Heart left ventricle (tissue), 16 donors: Measurements from ENCODE around the gene SUPT3H. TPM values are rescaled to one million over a fixed set of nuclear protein-coding genes. Genes with fewer than 3 reads are reported as not detected.

ENCODE experiments used
- ATAC-seq, 4 donors: fragments of 200-7000 bp; cut with Tn5 transposase; one replicate each; pipeline ENCODE4 v1.9.1; 2020 to 2022; ENCODE audit warnings: moderate library complexity in 4 of 4, mild to moderate bottlenecking in 3 of 4, moderate number of reproducible peaks in 1 of 4
- DNase-seq, 5 donors: peaks; one replicate each; pipeline ENCODE4 v3.0.0-alpha.2; 2020
- H3K27ac ChIP-seq, 12 donors: fragments of 200-600 bp; sonication (generic) in 4 of 12; one replicate each; pipeline versions ENCODE4 v1.5.0 to v1.8.0; 2016 to 2022; ENCODE audit warnings: mild to moderate bottlenecking in 2 of 12
- H3K27me3 ChIP-seq, 9 donors: fragments of 200-600 bp; sonication (generic) in 2 of 9; one replicate each; pipeline versions ENCODE4 v1.5.1 to v1.8.0; 2016 to 2022; ENCODE audit warnings: mild to moderate bottlenecking in 3 of 9
- H3K36me3 ChIP-seq, 9 donors: fragments of 200-600 bp; sonication (generic) in 2 of 9; one replicate each; pipeline versions ENCODE4 v1.5.0 to v1.8.0; 2018 to 2022; ENCODE audit warnings: mild to moderate bottlenecking in 2 of 9
- H3K4me1 ChIP-seq, 12 donors: fragments of 200-600 bp; sonication (generic) in 4 of 12; one replicate each; pipeline versions ENCODE4 v1.5.0 to v1.8.0; 2016 to 2022; ENCODE audit warnings: mild to moderate bottlenecking in 3 of 12
- H3K4me3 ChIP-seq, 12 donors: fragments of 200-600 bp; sonication (generic) in 4 of 12; one replicate each; pipeline versions ENCODE4 v1.5.0 to v1.8.0; 2017 to 2022; ENCODE audit warnings: mild to moderate bottlenecking in 9 of 12, moderate library complexity in 4 of 12
- H3K9me3 ChIP-seq, 12 donors: fragments of 200-600 bp; sonication (generic) in 4 of 12; one replicate each; pipeline versions ENCODE4 v1.5.0 to v1.8.0; 2016 to 2022; ENCODE audit warnings: mild to moderate bottlenecking in 1 of 12
- POLR2A ChIP-seq, 2 donors: fragments of 450-650 bp; IDR thresholded peaks; one replicate each; pipeline ENCODE4 v1.6.1; 2017; ENCODE audit warnings: antibody characterized with exemption in 2 of 2, mild to moderate bottlenecking in 2 of 2, moderate library complexity in 2 of 2
- WGBS, 4 donors: extraction: QIAGEN DNeasy Blood & Tissue Kit in 2 of 4; methylation state at CpG; one replicate each; pipeline versions ENCODE4 v1.1.5 to v1.1.7; 2013 to 2018; 5-methylcytosine and 5-hydroxymethylcytosine counted together
- intact Hi-C, 10 donors: fragments of 100-400 bp; cut with DNase I; formaldehyde crosslinking; loops; one replicate each; pipeline versions ENCODE4 v1.11.1 to v1.14.2; 2022
- polyA plus RNA-seq, 2 donors: library from polyadenylated mRNA; stranded (reverse); fragments of 200-250 nt; gene quantifications; one replicate each; pipeline ENCODE4 v1.2.3, GENCODE V29; 2013
- total RNA-seq, 9 donors: library from RNA; depleted of rRNA in 2 of 9; stranded (reverse); fragments of >200 nt in 2 of 9; fragmentation: NEBNext Ultra II Directional in 3 of 9; extraction: Animal tissue kit (Norgen Biotek cat#: 25700) in 3 of 9; gene quantifications; one replicate each; pipeline versions ENCODE4 v1.1.0 to v1.2.4, GENCODE V29; 2016 to 2023
- TF ChIP-seq, protein P1 (sequence below), 12 donors: fragments of 200-600 bp; sonication (generic) in 4 of 12; IDR thresholded peaks; one replicate each; pipeline versions ENCODE4 v1.5.0 to v1.8.0; 2018 to 2022; ENCODE audit warnings: antibody characterized with exemption in 12 of 12, mild to moderate bottlenecking in 5 of 12
- donor health status: ischemic (EF 13 %, LVEDD 7.1; RV severe dilation, severe dysfunction).
- donor health status: healthy with polysubstance abuse.
- donor health status: DM: no; HTN: yes; CAD: no.
- donor health status: DM: no; HTN: no; CAD: no.
- donor health status: ischemic (EF 25% LVEDD 6.9; RV normal size, moderate dysfunction).
- donor health status: ischemic (EF 25% LVEDD 5.7; RV mildly dilated, moderate dysfunction).
- donor health status: healthy.
- donor health status: DM: yes; HTN: yes; CAD: no.
- donor health status: ischemic (EF 35%, LVEDD 5.7; RV mildly dilated, moderate dysfunction).
- donor health status: nonischemic (EF 11% LVEDD 7.7; RV severe dilation, severe dysfunction).
- donor health status: DM: yes; HTN: yes; CAD: no.
- donor health status: PGD.
- donor health status: ischemic (EF 29% LVEDD 5.4; RV normal size, mild dysfunction).
- donor health status: nonischemic (EF 23%, LVEDD 6.1; RV moderate dilation, normal function).

SUPT3H gene
- total and polyA plus RNA-seq, 11 donors: 1.5 to 8.1 (median 4.1) TPM

DNA sequence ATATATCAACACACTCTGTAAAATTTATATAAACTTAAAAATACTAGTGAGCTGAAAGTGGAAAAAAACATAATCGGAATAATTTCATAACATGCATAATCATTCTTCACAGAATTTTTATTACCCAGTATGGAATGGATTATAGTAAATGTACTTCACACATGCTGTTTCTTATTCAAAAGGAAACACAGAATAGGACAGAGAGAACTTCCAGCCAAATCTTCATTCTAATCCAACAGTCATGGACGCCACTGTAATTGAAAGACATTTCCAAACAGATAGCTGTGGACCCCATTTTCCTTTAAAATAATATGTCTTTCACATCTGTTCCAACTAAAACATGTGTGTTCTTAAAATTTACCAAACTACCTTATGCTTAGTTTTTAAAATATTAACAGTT is 176.2 kb downstream of the SUPT3H start:
- intact Hi-C loops: no loop called here
- Histone ChIP-seq H3K27me3 (no peaks in the 10 kb centered on the region), H3K4me3 (no peak overlapping the region), H3K9me3 (no peaks in the 10 kb centered on the region), H3K4me1 (no peaks in the 10 kb centered on the region), H3K36me3 (no peaks in the 10 kb centered on the region), H3K27ac (no peak overlapping the region)
- ATAC-seq (no peak), DNase-seq (no peak)
- TF ChIP-seq POLR2A (IDR thresholded peaks at IDR 0.05): no peak
- TF ChIP-seq, protein P1, sequence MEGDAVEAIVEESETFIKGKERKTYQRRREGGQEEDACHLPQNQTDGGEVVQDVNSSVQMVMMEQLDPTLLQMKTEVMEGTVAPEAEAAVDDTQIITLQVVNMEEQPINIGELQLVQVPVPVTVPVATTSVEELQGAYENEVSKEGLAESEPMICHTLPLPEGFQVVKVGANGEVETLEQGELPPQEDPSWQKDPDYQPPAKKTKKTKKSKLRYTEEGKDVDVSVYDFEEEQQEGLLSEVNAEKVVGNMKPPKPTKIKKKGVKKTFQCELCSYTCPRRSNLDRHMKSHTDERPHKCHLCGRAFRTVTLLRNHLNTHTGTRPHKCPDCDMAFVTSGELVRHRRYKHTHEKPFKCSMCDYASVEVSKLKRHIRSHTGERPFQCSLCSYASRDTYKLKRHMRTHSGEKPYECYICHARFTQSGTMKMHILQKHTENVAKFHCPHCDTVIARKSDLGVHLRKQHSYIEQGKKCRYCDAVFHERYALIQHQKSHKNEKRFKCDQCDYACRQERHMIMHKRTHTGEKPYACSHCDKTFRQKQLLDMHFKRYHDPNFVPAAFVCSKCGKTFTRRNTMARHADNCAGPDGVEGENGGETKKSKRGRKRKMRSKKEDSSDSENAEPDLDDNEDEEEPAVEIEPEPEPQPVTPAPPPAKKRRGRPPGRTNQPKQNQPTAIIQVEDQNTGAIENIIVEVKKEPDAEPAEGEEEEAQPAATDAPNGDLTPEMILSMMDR (IDR thresholded peaks at IDR 0.05): no peak
- WGBS, 4 donors: 89 to 94% (median 90%) methylated on average over 2 of the region's 2 CpGs

- Histone ChIP-seq H3K36me3 (no peaks in the 10 kb centered on the region), H3K4me3 (no peak overlapping the region), H3K9me3 (no peaks in the 10 kb centered on the region), H3K27ac (no peak overlapping the region), H3K27me3 (no peaks in the 10 kb centered on the region), H3K4me1 (no peaks in the 10 kb centered on the region)
- ATAC-seq (no peak), DNase-seq (no peak)
- no peak for TF ChIP-seq POLR2A (IDR thresholded peaks at IDR 0.05)
- TF ChIP-seq, protein P1 (IDR thresholded peaks at IDR 0.05): no peak
- intact Hi-C loops: no loop called here
Measured at GRCh38 chr6:45200510-45200909, 177.2 kb downstream of the SUPT3H start.

- Histone ChIP-seq H3K27ac (no peak overlapping the region), H3K27me3 (no peaks in the 10 kb centered on the region), H3K36me3 (no peaks in the 10 kb centered on the region), H3K4me3 (no peak overlapping the region), H3K9me3 (no peaks in the 10 kb centered on the region), H3K4me1 (no peaks in the 10 kb centered on the region)
- TF ChIP-seq, protein P1 (IDR thresholded peaks at IDR 0.05): no peak
- TF ChIP-seq POLR2A (IDR thresholded peaks at IDR 0.05): no peak
- intact Hi-C loops: no loop called here
- ATAC-seq (no peak), DNase-seq (no peak)
Measured at GRCh38 chr6:45199554-45199953, 178.2 kb downstream of the SUPT3H start.

DNA sequence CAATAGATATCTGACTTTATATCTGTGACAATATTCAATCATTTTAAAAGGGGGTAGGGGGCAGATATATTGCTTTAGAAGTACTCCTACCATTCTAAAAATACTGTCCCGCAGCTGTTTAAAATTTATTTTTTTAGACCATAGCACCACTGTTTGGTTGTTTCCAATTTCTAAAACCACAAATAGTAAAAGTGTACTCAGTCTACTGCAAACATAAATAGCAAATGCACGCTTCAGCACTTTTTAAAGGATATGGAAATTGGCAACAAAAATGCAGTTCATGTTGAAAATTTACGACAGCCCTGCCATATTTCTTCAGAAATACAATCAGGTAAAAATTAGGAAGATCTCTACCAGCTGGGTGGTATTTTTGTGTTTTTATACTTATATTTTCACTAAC is 181.6 kb downstream of the SUPT3H start:
- WGBS, 4 donors: 81 to 88% (median 83%) methylated on average over 3 of the region's 3 CpGs
- no peak for TF ChIP-seq POLR2A (IDR thresholded peaks at IDR 0.05)
- TF ChIP-seq, protein P1 (IDR thresholded peaks at IDR 0.05): no peak
- no peaks in the 10 kb centered on the region for H3K27me3 ChIP-seq
- intact Hi-C loops: no loop called here
- no peaks in the 10 kb centered on the region for H3K36me3 ChIP-seq
- no peaks in the 10 kb centered on the region for H3K9me3 ChIP-seq
- no peak overlapping the region for H3K4me3 ChIP-seq
- DNase-seq: no peak
- no peak overlapping the region for H3K27ac ChIP-seq
- ATAC-seq: no peak
- H3K4me1 ChIP-seq: no peaks in the 10 kb centered on the region
